ENCODE data around the gene C9orf85. TPM values are rescaled to one million over a fixed set of nuclear protein-coding genes. Genes with fewer than 3 reads are reported as not detected.

C9orf85 gene
- total and polyA plus RNA-seq, 2 donors = 12.0 to 18.8 TPM

- no peak for DNase-seq (ENCODE audit: low read depth in 6 of 9, low spot score in 9 of 9)
- no peaks in the 10 kb centered on the region for H3K36me3 ChIP-seq (ENCODE audit: control insufficient read depth in 2 of 2, insufficient read depth in 2 of 2, low read length in 1 of 2)
- no peaks in the 10 kb centered on the region for H3K9me3 ChIP-seq (ENCODE audit: control insufficient read depth in 2 of 2, insufficient read depth in 1 of 2, low read length in 1 of 2)
- no peaks in the 10 kb centered on the region for H3K27me3 ChIP-seq (ENCODE audit: control insufficient read depth in 2 of 2, insufficient read depth in 1 of 2, low read length in 1 of 2)
- 94% methylated on average over 3 of the region's 3 CpGs for WGBS
- H3K4me3 ChIP-seq (ENCODE audit: low read length in 2 of 2) = no peak overlapping the region
- no peak overlapping the region for H3K27ac ChIP-seq (ENCODE audit: low read depth in 1 of 2, low read length in 1 of 2)
- no peaks in the 10 kb centered on the region for H3K4me1 ChIP-seq (ENCODE audit: control insufficient read depth in 2 of 2, insufficient read depth in 2 of 2, low read length in 2 of 2)
These were observed 65.6 kb downstream of the C9orf85 start for GRCh38 chr9:71977003-71977402.

GRCh38 chr9:71980266-71981190 is 69.1 kb downstream of the C9orf85 start:
- H3K27ac ChIP-seq (ENCODE audit: low read depth in 1 of 2, low read length in 1 of 2) = no peak overlapping the region
- peaks cover 0 to 5% of the 10 kb centered on the region in 2 donors for H3K9me3 ChIP-seq (ENCODE audit: control insufficient read depth in 2 of 2, insufficient read depth in 1 of 2, low read length in 1 of 2)
- no peak overlapping the region for H3K4me3 ChIP-seq (ENCODE audit: low read length in 2 of 2)
- 77% methylated on average over 5 of the region's 5 CpGs for WGBS
- no peaks in the 10 kb centered on the region for H3K27me3 ChIP-seq (ENCODE audit: control insufficient read depth in 2 of 2, insufficient read depth in 1 of 2, low read length in 1 of 2)
- no peak for DNase-seq (ENCODE audit: low read depth in 6 of 9, low spot score in 9 of 9)
- no peaks in the 10 kb centered on the region for H3K36me3 ChIP-seq (ENCODE audit: control insufficient read depth in 2 of 2, insufficient read depth in 2 of 2, low read length in 1 of 2)
- H3K4me1 ChIP-seq (ENCODE audit: control insufficient read depth in 2 of 2, insufficient read depth in 2 of 2, low read length in 2 of 2) = no peaks in the 10 kb centered on the region

GRCh38 chr9:71981944-71982343 is 70.5 kb downstream of the C9orf85 start:
- no peak for DNase-seq (ENCODE audit: low read depth in 6 of 9, low spot score in 9 of 9)
- no peaks in the 10 kb centered on the region for H3K4me1 ChIP-seq (ENCODE audit: control insufficient read depth in 2 of 2, insufficient read depth in 2 of 2, low read length in 2 of 2)
- no peaks in the 10 kb centered on the region for H3K27me3 ChIP-seq (ENCODE audit: control insufficient read depth in 2 of 2, insufficient read depth in 1 of 2, low read length in 1 of 2)
- peaks cover 0 to 5% of the 10 kb centered on the region in 2 donors for H3K9me3 ChIP-seq (ENCODE audit: control insufficient read depth in 2 of 2, insufficient read depth in 1 of 2, low read length in 1 of 2)
- H3K36me3 ChIP-seq (ENCODE audit: control insufficient read depth in 2 of 2, insufficient read depth in 2 of 2, low read length in 1 of 2) = no peaks in the 10 kb centered on the region
- no peak overlapping the region for H3K27ac ChIP-seq (ENCODE audit: low read depth in 1 of 2, low read length in 1 of 2)
- WGBS = 76% methylated on average over 2 of the region's 2 CpGs
- H3K4me3 ChIP-seq (ENCODE audit: low read length in 2 of 2) = no peak overlapping the region

- DNase-seq (ENCODE audit: low read depth in 6 of 9, low spot score in 9 of 9) = no peak
- WGBS = 94% methylated on average over 2 of the region's 2 CpGs
- H3K4me1 ChIP-seq (ENCODE audit: control insufficient read depth in 2 of 2, insufficient read depth in 2 of 2, low read length in 2 of 2) = no peaks in the 10 kb centered on the region
- no peaks in the 10 kb centered on the region for H3K36me3 ChIP-seq (ENCODE audit: control insufficient read depth in 2 of 2, insufficient read depth in 2 of 2, low read length in 1 of 2)
- no peaks in the 10 kb centered on the region for H3K27me3 ChIP-seq (ENCODE audit: control insufficient read depth in 2 of 2, insufficient read depth in 1 of 2, low read length in 1 of 2)
- peaks cover 0 to 5% of the 10 kb centered on the region in 2 donors for H3K9me3 ChIP-seq (ENCODE audit: control insufficient read depth in 2 of 2, insufficient read depth in 1 of 2, low read length in 1 of 2)
- H3K27ac ChIP-seq (ENCODE audit: low read depth in 1 of 2, low read length in 1 of 2) = no peak overlapping the region
- no peak overlapping the region for H3K4me3 ChIP-seq (ENCODE audit: low read length in 2 of 2)
These were observed 73.0 kb downstream of the C9orf85 start for GRCh38 chr9:71984403-71984802.

- no peak for DNase-seq (ENCODE audit: low read depth in 6 of 9, low spot score in 9 of 9)
- 95% methylated on average over 7 of the region's 7 CpGs for WGBS
- no peaks in the 10 kb centered on the region for H3K4me1 ChIP-seq (ENCODE audit: control insufficient read depth in 2 of 2, insufficient read depth in 2 of 2, low read length in 2 of 2)
These were observed 73.4 kb downstream of the C9orf85 start for GRCh38 chr9:71984831-71985281.

GRCh38 chr9:71985297-71985911 is 74.0 kb downstream of the C9orf85 start:
- Histone ChIP-seq H3K36me3 (ENCODE audit: control insufficient read depth in 2 of 2, insufficient read depth in 2 of 2, low read length in 1 of 2) (no peaks in the 10 kb centered on the region), H3K27me3 (ENCODE audit: control insufficient read depth in 2 of 2, insufficient read depth in 1 of 2, low read length in 1 of 2) (no peaks in the 10 kb centered on the region), H3K9me3 (ENCODE audit: control insufficient read depth in 2 of 2, insufficient read depth in 1 of 2, low read length in 1 of 2) (peaks cover 0 to 5% of the 10 kb centered on the region in 2 donors), H3K4me1 (ENCODE audit: control insufficient read depth in 2 of 2, insufficient read depth in 2 of 2, low read length in 2 of 2) (no peaks in the 10 kb centered on the region), H3K27ac (ENCODE audit: low read depth in 1 of 2, low read length in 1 of 2) (no peak overlapping the region), H3K4me3 (ENCODE audit: low read length in 2 of 2) (no peak overlapping the region)
- 92% methylated on average over 10 of the region's 10 CpGs for WGBS
- no peak for DNase-seq (ENCODE audit: low read depth in 6 of 9, low spot score in 9 of 9)

More at GRCh38 chr9:71984831-71985281, 73.4 kb downstream of the C9orf85 start:
- H3K9me3 ChIP-seq (ENCODE audit: control insufficient read depth in 2 of 2, insufficient read depth in 1 of 2, low read length in 1 of 2) = peaks cover 0 to 5% of the 10 kb centered on the region in 2 donors
- H3K4me3 ChIP-seq (ENCODE audit: low read length in 2 of 2) = no peak overlapping the region
- H3K36me3 ChIP-seq (ENCODE audit: control insufficient read depth in 2 of 2, insufficient read depth in 2 of 2, low read length in 1 of 2) = no peaks in the 10 kb centered on the region
- H3K27me3 ChIP-seq (ENCODE audit: control insufficient read depth in 2 of 2, insufficient read depth in 1 of 2, low read length in 1 of 2) = no peaks in the 10 kb centered on the region
- no peak overlapping the region for H3K27ac ChIP-seq (ENCODE audit: low read depth in 1 of 2, low read length in 1 of 2)

GRCh38 chr9:71986900-71987299 is 75.5 kb downstream of the C9orf85 start:
- no peak for DNase-seq (ENCODE audit: low read depth in 6 of 9, low spot score in 9 of 9)
- Histone ChIP-seq H3K27ac (ENCODE audit: low read depth in 1 of 2, low read length in 1 of 2) (no peak overlapping the region), H3K27me3 (ENCODE audit: control insufficient read depth in 2 of 2, insufficient read depth in 1 of 2, low read length in 1 of 2) (no peaks in the 10 kb centered on the region), H3K9me3 (ENCODE audit: control insufficient read depth in 2 of 2, insufficient read depth in 1 of 2, low read length in 1 of 2) (peaks cover 0 to 5% of the 10 kb centered on the region in 2 donors), H3K4me3 (ENCODE audit: low read length in 2 of 2) (no peak overlapping the region), H3K4me1 (ENCODE audit: control insufficient read depth in 2 of 2, insufficient read depth in 2 of 2, low read length in 2 of 2) (no peaks in the 10 kb centered on the region), H3K36me3 (ENCODE audit: control insufficient read depth in 2 of 2, insufficient read depth in 2 of 2, low read length in 1 of 2) (no peaks in the 10 kb centered on the region)
- 92% methylated on average over 3 of the region's 3 CpGs for WGBS

GRCh38 chr9:71987471-71988371 is 76.3 kb downstream of the C9orf85 start:
- H3K9me3 ChIP-seq (ENCODE audit: control insufficient read depth in 2 of 2, insufficient read depth in 1 of 2, low read length in 1 of 2) = peaks cover 0 to 5% of the 10 kb centered on the region in 2 donors
- no peak for DNase-seq (ENCODE audit: low read depth in 6 of 9, low spot score in 9 of 9)
- 86% methylated on average over 11 of the region's 11 CpGs for WGBS
- H3K4me1 ChIP-seq (ENCODE audit: control insufficient read depth in 2 of 2, insufficient read depth in 2 of 2, low read length in 2 of 2) = no peaks in the 10 kb centered on the region
- no peak overlapping the region for H3K4me3 ChIP-seq (ENCODE audit: low read length in 2 of 2)
- no peak overlapping the region for H3K27ac ChIP-seq (ENCODE audit: low read depth in 1 of 2, low read length in 1 of 2)
- no peaks in the 10 kb centered on the region for H3K27me3 ChIP-seq (ENCODE audit: control insufficient read depth in 2 of 2, insufficient read depth in 1 of 2, low read length in 1 of 2)
- H3K36me3 ChIP-seq (ENCODE audit: control insufficient read depth in 2 of 2, insufficient read depth in 2 of 2, low read length in 1 of 2) = no peaks in the 10 kb centered on the region
